NCI-H748 (cell line): ENCODE results near the gene FAM47B.

Source experiments
- DNase-seq: peaks from one replicate; lab custom pipeline; 2025; ENCODE audit not compliant: unreplicated experiment; lab: John Stamatoyannopoulos, UW

The FAM47B gene

DNA sequence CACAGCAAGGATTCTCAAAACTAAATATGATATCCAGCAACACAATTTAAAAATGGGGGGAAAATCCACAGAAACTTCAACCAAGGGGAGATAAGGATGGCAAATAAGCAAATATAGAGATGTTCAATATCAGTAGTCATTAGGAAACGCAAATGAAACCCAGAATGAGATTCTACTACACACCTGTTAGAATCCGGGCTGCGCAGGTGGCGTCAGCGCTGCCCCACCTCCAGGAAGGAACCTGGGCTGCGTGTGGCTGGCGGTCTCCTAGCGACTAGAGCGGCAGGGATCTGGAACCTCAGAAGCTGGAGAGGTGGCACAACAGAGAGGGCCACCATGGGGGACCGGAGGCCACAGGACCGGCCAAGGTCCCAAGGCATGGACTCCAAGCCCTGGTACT is at the start of gene FAM47B:
TSS of gene FAM47B (plus strand) at position 301 of the 400 bp plus-strand sequence. CDS start at position 337, 36 bp downstream.
- DNase-seq, result peak; percentile 34

DNA sequence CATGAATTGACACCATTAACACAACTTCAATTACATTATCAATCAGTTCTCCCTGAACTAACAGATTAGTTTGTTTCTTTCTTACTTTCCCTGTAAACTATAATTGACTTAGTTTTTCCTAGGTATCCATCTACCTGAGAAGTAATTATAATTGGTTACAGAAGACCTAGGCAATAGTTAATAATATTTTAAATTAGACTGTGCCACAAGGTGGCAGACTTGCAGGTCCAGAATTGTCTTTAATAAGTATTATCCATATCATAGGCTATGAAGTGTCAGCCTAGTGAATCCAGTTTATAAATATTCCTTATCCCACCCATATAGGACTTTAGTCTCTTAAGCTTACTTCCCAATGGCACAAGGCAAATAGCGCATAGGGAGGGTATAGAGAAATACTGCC is 48.9 kb upstream of the FAM47B start:
- peak; percentile 11 for DNase-seq

DNA sequence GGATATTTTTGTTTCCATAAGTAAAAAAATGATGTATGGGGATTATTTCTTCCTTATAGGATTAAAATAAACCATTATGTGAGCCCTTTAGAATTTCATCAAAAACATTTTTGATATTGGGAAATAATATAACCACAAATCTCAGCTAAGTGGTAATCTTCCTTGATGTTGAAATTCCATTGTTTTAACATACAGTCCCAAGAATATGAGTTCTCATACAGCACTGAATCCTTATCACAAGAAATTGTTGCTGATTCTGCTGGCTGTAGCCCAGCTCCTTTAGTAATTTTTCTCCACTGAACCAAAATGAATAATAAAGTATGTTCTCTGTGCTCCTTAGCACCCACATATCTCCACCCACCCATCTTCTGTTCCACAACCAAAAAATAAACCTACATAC is 41.9 kb upstream of the FAM47B start:
- DNase-seq, result no peak

DNA sequence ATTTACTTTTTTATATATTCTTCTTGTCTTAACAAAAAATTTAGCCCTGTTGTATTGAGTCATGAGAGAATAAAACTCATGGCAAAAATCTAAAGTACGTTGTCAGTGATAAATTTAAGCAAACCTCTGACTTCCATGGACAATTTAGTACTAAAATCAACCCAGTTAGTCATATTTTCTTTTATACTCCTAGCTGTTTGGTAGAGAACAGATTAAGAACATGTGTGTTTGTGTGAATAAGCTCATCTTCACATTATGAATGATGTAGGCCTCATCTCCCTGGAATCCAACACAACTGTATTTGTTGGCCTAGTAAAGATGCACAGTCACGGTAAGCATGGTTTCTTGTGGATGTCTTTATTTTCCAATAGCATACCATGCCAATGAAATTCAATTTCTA is 40.8 kb upstream of the FAM47B start:
- no peak for DNase-seq

DNA sequence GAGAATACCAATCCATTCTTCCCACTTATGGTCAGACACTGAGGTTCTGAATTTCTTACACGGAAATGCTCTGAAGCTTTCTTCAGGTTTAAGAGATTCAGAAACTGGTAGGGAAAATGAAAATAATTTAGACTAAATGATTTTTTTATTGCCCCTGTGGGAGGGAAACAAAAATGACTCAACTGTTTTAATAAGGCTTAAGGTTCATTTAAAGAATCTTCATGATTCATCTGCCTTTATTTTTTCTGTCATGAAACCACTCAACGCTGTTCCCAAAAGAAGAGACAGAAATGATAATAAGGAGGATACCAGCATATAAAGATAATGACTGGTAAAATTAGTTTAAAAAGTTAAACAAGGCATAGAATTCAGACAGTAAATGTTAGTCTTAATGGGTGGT is 39.3 kb upstream of the FAM47B start:
- no peak for DNase-seq

DNA sequence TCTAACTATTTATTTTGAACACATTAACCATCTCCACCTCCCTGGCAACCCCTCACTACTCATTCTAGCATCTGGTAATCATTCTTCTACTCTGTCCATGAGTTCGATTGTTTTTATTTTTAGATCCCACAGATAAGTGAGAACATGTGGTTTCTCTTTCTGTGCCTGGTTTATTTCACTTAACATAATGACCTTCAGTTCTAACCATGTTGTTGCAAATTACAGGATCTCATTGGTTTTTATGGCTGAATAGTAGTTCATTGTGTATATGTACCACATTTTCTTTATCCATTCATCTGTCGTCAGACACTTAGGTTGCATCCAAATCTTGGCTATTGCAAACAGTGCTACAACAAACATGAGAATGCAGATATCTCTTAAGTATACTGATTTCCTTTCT is 33.4 kb upstream of the FAM47B start:
- no peak for DNase-seq

DNA sequence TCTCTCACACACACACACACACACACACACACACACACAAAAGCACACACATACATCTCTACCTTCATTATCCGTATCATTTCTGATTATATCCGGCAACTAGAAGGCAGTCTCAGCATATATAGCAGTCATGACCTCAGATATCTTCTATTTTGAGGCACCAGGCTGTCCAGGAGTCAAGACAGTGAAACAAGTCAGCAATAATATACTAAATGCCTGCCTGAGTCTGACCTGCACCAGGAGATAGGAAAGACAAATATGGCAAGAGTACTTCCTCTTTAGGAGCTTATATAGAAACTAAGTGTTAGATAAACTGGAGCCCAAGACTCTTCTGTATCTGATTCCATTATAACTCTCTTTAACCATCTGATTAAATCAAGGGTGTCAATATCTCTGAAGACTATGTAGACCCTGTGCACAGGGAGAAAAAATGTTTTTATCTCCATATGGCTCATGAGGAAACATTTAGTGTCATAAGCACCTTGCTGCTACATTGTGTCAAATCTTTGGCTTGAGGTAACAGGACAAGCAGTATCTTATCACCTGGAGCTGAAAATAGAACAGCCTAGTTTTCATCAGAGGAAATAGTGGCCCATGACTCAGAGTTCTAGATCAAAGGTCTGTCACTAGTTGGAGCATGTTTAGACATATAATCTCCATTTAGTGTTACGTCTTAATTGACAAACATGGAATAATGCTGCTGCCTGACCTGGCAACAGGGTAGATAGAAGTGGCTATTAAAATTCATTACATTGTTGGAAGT is 27.0 kb upstream of the FAM47B start:
- DNase-seq, result no peak

DNA sequence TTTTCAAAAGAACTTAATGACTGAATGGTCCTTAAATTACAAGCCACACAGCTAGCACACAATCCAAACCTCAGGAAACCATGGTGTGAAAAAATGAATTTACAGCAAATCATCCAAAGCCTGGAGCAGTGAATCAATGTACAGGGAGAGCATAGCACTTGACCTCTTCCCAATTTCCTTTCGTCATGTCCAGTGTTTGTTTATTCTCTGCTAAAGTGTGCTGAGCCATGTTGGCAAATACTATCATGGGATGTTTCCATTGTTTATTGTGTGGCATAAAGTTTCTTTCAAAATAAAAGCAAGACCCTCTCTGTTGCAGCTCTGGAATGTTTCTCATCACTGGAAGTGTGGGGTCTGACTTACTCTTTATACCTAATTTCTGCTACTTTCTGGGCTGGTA is 25.4 kb upstream of the FAM47B start:
- no peak for DNase-seq

DNA sequence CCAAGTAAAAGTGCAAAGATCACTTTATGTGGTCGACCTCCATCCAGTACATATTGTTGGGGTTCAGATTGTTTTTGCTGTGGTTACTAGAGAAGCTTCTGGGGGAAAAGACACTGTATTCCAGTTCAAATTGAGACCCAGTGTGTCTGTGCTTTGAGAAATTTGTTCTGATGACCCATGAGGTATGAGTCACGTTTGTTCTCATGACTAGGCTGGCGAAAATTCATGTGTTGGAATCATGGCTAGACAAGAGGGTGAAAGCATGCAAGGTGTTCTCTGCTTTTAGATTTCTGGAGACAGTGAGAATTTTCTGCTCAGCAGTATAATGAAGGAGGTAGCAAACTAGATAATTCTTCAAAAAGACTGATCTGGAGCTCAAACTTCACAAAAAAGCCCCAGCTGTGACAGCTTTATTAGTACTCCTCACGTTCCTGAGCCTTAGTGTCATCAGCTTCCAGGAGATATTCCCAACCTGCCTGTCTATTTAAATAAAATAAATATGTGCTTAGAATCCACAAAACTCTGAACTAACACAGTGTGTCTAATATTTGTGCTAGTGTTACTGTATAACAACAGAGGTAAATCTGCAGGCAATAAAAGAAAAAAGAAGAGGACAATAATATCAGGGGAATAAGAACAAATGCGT is 24.4 kb upstream of the FAM47B start:
- DNase-seq, result no peak

DNA sequence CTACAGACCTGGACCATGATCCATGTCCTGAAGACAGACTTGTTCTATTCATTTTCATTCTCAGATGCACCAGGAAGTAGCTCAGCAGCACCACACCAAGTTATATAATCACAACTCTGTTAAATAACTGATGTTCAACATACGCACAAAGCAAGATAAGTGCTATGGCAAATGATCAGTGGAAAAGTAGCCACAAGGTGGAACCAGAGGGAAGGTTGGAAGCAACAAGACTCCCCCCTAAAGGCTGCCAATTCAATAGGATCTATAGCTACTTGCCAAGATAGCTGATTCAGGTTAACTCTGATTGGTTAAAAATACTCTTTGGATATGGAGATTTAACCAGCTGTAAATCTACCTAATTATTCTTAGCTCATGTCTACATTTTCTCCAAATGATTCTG is 23.7 kb upstream of the FAM47B start:
- peak; percentile 45 for DNase-seq

DNA sequence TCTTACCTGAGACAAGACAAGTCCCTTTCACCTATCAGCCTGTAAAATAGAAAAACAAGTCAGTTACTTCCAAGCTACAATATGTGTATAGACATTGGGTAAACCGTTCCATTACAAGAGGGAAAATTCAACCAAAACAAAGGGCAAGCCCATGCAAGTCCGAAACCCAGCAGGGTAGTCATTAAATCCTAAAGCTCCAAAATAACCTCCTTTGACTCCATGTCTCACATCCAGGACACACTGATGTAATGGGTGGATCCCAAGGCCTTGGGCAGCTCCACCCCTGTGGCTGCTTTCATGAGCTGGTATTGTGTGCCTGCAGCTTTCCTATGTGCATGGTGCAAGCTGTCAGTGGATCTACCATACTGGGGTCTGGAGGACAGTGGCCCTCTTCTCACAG is 14.7 kb upstream of the FAM47B start:
- peak; percentile 42 for DNase-seq

DNA sequence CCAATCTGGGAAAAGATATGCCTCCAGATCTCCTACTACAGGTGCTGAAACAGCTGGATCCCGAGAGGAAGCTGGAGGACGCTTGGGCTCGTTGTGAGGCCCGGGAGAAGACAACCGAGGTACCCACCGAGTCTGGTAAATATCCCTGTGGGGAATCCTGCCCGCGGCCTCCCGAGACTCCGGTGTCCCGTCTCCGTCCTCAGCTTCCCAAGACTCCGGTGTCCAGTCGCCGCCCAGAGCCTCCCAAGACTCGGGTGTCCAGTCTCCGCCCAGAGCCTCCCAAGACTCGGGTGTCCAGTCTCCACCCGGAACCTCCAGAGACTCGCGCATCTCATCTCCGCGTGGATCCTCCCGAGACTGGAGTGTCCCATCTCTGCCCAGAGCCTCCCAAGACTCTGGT is 639 bp downstream of the FAM47B start:
- DNase-seq, result no peak

DNA sequence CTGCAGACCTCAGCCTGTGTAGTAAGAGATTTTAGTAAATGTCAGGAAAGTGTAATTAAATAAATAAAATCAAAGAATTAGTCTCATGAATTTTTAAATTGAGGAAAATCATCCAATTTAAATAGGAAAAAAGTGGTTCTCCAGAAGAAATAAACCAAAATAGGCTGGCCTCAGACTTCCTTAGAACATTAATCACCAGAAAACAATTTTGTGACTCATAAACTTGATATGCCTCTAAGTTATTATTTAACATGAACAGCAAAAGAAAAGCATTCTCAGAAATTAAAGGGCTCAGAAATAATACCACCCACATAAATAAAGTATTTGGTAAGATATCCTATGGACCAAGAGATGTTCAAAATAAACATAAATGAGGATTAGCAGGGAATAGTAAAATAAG is 14.3 kb downstream of the FAM47B start:
- DNase-seq, result no peak

DNA sequence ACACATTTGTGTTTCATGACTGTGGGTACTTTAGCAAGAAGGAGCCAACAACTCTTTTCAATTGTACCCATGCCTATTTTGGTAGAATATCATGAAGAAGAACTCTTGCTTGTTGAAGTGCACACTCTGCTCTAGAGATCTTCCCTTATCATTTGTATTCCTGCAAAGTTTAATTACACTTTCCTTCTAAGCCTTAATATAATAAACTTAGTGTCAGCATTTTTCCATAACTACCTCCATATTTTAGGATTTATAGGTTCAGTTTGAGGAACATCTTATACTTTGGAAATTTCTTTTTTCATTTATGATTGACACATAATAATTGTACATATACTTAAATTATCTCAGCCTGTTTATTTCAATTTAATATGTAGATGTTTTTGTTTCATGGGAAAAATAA is 19.1 kb downstream of the FAM47B start:
- DNase-seq, result no peak

DNA sequence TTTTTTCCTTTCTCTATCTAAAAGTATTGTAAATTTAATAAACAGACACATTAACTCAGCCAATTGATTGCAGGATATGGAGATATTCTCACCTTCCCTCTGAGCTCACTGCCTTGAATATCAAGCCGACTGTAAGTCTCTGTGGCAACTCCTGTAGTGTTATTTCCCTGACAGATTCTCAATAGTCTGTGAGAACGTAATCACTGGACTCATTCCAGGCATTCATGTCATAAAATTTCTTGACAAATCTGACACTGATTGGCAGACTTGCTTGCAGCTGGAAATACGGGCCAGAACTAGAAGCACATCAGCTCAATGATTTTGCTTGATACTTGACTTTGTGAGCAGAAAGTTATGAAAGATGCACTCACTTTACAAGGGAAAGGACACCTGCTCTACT is 29.6 kb downstream of the FAM47B start:
- no peak for DNase-seq

DNA sequence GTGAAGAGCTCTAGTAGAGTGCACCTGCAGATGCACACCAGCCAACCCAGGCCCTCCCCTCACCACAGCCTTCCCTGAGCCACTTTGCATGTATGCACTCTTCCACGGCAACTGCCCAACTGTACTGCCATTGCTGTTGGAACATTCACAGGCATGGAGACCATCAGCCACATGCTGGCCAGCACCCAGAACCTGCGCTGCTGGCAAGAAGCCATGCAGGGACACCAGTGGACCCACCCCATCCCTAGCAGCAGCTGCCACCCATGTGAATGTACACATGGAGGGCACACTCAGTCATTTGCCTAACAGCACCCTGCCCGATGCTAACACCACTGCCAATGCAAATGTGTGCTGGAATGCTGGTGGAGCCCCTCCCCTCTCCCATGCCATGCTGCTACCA is 35.6 kb downstream of the FAM47B start:
- DNase-seq, result no peak

DNA sequence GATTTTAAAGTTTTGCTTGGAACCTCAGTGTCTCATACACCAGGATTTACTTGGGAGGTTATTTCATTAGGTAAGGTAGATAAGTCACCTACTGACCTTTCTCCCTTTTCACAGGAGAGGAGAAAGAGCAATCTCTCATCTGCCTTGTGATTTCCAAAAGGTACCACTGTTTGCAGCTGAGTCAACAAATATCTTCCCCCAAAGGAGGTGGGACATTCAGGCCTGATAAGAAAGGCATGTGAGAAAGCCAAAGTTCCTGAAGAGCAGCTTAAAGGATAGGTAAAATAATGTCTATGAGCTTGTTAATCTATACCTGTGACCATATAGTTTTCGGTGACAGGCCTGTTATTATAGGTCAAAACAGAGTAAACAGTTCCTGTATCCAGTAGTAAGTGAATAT is 45.0 kb downstream of the FAM47B start:
- no peak for DNase-seq
